GM18507 (cell line): Measurements from ENCODE around the gene INF2.
"Not testable (repeated sequence)": the region's sequence is repeated elsewhere in the genome, so short reads cannot be mapped to it uniquely, and the experiment has no call there.

Source experiments
- DNase-seq: peaks from one replicate; pipeline ENCODE4 v3.0.0; 2011; ENCODE audit warnings: low read depth; ENCODE audit not compliant: insufficient read length; ENCODE audit errors: extremely low spot score
- FAIRE-seq: peaks from 2 replicates; lab custom pipeline; 2011; peaks lifted over from hg19 to GRCh38; lab: Jason Lieb, UNC

INF2 gene

DNA sequence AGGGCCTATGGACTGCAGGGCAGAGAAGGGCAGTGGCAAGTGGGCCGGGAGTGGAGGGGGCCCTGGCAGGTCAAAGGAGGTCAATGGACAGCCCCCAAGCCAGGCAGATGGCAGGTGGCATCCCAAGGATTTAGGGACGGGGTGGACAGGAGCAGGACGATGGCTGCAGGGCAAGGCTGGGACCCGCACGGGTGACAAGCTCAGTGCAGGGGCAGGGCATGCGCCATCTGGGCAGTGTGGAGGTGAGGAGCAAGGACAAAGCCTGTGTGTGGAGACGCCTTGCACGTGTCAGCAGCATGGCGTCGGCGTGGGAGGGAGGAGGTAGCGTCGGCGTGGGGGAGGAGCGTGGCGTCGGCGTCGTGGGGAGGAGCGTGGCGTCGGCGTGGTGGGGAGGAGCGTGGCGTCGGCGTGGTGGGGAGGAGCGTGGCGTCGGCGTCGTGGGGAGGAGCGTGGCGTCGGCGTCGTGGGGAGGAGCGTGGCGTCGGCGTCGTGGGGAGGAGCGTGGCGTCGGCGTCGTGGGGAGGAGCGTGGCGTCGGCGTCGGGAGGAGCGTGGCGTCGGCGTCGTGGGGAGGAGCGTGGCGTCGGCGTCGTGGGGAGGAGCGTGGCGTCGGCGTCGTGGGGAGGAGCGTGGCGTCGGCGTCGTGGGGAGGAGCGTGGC, 39.9 kb downstream of the INF2 start:
- not testable (repeated sequence) for DNase-seq, FAIRE-seq

DNA sequence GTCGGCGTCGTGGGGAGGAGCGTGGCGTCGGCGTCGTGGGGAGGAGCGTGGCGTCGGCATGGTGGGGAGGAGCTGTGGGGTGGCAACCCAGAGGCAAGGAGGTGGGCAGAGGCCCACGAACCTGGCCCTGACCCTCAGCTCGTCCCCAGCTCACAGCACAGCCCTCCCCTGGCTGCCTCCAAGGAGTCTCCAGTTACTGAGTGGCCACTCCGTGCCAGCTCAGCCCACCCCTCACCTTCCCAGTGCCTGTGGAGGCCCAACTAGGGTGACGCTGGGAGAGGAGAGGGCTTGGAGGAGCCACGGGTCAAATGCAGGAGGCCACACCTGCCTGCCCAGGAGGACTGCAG, 40.4 kb downstream of the INF2 start:
- no peak for DNase-seq
- FAIRE-seq: no peak

DNA sequence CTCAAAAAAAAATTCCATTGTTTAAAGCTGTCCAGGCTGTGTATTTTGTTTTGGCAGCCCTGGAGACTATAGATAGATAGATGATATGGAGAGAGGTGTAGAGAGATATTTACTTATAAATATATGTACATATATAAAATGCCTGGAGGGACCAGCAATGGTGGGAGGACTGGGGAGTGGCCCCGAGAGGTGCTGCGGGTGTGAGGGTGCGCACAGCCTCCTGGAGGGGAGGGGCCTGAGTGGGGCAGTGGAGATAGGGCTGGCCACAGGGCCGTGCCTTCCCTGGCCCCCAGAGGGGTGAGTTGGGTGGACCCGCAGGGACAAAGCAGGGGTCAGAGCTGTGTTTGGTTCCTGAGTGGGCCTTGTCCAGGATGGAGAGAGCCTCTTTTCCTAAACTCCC, 41.1 kb downstream of the INF2 start:
- no peak for FAIRE-seq
- DNase-seq: no peak

DNA sequence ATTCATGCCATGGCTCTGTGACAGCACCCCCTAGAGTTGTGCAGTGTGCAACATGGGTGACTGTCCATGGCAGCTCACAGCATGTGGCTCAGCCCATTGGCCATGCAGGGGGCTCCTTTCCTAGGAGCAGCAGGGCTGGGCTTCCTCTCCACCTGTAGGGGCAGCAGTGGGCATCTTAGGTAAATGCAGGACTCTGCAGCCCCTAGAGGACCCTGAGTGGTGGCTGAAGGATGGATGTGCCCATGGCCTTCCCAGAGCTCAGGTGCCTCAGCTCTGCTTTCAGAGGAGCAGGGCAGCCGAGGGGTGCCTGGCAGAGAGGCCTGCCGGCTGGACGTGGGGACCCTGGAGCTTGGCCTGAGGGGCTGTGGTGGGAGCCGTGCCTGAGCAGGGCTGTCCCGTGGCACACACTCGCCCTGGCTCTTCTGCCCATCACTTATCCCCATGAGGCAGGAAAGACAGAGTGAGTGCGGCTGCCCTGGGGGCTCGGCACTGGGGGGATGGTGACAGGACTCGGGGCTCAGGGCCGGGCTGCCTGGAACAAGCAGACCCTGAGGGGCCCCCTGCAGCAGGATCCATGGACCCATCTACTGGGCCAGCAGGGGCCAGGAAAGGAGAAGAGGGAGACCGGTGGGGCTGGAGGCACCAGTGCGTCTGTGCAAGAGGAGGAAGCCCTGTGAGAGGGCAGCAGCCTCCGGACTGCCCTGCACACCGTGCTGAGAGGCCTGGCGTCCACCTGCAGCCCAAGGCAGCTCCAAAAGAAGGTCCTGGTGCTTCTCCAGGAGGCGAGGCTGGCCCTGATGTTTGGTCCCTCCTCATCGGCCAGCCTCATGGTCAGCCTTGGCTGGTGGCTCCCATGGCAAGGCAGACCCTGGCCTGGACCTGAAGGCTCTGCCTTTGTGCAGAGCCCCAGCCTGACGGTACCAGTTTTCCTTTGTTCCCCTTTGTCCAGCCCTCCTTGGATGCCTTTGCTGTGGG, 42.2 kb downstream of the INF2 start:
- no peak for DNase-seq
- no peak for FAIRE-seq

DNA sequence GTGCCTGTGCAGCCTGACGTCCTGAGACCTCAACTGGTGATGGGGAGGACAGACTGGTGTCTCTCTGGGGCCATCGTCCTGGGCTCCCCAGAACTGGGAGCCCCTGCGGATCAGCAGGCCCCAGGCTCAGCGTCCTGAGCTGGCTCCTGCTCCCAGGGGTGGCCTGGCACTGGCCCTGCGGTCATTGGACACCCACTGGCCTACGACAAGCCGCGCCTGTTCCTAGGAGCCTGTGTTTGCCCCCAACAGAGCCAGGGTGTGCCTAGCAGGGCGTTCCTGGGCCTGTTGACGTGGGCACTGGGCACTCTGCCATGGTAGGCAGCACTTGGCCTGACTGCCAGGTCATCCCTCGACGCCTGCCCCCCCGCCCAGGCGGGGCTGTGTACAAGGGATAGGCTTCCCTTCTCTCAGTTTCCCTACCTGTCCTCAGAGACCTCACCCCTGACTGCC, 43.0 kb downstream of the INF2 start:
- FAIRE-seq (no peak), DNase-seq (no peak)

DNA sequence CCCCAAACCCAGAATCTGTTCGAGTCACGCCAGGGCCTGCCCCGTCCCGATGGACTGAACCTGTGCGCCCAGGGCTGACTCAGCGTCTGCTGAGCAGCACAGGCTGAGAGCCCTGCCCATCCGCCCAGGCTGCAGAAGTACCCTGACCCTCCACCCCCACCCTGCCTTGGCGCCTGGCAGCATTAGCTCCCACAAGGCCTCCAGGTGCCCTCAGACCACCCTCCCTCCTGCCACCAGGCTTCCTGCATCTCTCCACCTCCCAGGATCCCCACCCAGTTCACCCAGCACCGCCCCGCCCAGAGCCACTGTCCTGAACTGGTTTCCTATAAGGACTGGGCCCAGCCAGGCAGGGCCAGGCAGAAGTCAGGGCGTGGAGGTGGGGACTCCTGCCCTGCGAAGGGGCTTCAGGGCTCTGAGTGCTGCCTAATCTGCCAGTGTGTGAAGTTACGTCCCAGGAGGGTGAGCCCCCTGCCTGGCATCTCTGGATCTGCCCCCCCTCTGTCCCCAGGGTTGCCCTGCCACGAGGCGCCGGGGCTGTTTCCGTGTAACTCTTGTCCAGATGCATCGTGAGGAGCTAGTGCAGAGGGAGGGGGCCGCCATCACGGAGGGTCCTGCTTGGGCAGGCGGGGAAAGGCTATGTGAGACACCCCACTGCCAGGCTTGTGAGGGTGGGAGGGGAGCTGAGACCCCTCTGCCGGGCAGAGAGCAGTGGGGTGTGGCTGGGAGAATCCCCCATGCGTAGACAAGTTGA, 43.7 kb downstream of the INF2 start:
- no peak for DNase-seq

DNA sequence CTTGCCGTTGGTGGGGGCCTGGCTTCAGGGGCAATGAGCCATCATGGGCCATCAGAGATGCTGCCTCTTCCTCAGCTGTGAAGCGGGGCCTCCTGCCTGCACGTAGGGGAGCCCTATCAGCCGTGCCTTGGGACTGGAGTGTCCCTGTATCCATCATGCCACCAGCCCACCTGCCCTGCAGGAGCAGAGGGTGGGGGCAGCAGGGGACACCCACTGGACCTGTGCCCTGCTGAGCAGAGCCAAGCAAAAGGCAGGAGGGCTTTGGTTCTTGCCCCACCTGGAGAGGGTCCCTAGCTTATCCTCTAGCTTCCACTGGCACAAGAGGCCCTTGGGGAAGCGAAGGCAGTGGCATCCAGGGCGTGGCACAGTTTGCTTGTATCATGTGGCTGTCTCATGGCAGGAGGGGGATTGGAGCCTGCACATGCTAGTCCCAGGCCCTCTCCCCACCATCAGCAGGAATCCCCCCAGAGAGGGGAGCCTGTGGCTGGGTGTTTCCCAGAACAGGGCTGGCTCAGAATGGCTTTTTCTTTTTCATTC, 44.7 kb downstream of the INF2 start:
- DNase-seq: no peak
- no peak for FAIRE-seq

More for the DNA sequence above, 43.7 kb downstream of the INF2 start:
- no peak for FAIRE-seq

DNA sequence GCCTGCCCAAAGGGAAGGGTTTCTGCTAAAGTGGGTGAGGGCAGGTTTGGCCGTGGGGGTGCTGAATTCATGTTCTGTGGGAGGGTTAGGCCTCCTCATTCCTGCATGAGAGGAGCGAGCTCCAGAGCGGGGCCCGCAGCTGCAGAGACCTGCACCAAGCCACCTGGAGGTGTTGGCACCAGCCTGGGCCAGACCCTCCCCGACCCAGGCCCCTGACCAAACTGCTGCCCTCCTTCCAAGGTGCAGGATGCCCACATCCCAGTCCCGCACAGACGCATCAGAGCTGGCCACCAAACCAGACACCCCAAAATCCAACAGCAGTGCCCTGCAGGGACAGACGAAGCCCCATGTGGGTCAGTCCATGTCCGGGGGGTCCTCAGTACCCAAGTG, 45.2 kb downstream of the INF2 start:
- FAIRE-seq (no peak), DNase-seq (no peak)

DNA sequence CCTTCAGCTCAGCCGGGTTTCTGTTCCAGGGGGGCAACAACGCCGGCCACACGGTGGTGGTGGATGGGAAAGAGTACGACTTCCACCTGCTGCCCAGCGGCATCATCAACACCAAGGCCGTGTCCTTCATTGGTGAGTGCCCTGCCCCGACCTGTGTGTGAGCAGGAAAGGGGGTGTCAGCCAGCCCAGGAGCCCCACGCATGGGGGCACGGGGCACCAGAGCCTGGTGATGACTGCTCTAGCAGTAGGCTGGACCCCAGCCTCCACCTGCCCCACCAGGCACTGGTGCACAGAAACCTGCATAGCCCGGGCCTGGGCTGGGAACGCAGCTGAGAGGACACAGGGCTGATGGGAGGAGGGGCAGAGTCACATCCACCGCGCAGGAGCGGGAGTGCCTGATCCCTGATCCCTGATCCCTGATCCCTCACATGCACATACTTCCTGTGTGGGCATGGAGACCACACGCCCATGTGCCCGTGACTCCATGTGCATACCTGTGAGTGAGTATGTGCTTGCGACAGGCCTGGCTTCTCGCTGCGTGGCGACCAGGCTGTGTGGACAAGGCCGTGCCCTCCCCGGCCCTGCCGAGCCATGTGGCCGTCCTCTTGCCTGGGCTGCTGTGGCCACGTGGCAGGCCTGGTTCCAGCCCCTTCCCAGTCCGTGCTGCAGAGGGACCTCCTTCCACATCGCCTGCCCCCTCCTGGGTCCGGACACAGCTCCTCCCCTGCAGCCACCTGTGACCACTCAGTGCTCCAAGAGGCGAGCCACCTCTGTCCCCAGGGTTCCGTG, 45.8 kb downstream of the INF2 start:
- no peak for FAIRE-seq
- DNase-seq: no peak

DNA sequence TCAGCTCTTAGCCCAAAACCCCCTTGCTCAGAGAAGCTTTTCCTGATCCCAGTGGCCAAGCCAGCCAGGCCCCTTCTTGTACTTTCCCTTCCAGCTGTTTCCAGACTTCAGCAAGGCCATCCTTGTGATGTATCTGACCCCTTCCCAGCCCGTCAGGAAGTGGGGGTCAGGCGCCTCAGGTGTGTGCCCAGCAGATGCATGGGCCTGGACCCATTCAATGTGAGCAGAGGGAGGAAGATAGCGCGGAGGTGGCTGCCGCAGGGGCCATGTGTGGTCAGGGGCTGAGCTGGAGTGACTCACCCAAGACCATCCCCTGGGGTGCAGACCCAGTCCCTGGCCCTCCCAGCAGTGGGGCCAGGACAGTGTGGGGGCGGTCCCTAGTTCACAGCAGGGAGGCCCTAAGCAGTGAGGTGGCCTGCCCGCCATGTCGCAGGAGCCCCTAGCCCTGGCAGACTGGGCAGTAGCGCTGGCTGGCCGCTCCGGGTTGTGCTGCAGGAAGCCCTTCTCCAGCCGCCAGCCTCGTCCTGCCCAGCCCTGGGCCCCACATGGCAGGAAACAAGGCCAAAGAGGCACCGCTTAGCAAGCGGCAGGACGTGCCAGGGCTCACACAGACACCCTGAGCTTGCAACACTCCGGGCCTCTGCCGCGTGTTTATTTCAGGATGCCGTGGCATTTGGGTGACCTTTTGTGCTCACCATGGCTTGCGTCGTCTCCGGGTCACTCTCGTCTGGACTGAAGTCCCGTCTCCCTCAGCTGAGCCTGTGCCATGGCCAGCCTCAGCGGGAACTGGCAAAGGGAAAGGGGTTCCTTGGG, 46.6 kb downstream of the INF2 start:
- FAIRE-seq (no peak), DNase-seq (no peak)

DNA sequence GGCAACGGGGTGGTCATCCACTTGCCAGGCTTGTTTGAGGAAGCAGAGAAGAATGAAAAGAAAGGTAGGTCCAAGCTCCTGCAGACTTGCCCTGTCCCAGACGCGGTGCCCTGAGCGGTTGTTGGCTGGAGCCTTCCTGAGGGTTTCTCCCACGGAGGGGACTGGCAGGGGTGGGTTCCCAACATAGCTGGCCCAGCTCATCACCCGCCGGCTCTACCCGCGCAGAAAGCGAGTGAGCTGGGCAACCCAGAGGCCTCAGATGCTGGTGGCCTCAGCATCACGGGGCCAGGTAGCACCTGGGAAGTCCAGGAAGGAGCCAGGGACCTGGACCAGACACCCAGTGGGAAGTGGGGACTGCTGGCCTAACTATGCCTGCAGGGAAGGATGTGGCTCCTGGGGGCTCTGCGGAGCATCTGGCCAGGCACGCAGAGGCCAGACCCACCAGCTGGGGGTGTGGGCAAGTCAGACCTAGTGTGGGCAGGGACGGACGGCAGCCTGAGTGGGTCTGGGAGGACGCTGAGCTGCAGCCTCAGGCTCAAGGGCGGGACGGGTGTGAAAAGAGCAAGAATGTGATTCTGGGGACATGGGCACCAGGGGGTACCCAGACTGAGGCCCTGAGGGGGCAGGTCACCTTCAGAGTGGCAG, 49.1 kb downstream of the INF2 start:
- DNase-seq (no peak), FAIRE-seq (no peak)

DNA sequence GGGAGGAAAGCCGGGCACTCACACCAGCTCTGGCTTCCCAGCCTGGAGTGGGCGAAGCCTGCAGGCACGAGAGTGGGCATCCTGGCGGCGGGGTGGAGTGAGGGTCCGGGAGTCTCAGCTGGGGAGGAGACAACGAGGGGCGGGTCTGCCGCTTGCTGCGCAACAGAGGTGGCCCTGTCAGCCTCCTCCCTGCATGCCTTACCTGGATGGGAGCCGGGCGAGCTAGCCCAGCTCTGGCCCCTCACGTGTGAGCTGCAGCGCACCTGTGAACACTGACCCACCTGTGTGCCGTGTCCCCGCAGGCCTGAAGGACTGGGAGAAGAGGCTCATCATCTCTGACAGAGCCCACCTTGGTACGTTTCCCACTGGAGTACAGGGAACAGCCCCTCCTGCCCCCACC, 49.6 kb downstream of the INF2 start:
- DNase-seq (no peak), FAIRE-seq (no peak)

DNA sequence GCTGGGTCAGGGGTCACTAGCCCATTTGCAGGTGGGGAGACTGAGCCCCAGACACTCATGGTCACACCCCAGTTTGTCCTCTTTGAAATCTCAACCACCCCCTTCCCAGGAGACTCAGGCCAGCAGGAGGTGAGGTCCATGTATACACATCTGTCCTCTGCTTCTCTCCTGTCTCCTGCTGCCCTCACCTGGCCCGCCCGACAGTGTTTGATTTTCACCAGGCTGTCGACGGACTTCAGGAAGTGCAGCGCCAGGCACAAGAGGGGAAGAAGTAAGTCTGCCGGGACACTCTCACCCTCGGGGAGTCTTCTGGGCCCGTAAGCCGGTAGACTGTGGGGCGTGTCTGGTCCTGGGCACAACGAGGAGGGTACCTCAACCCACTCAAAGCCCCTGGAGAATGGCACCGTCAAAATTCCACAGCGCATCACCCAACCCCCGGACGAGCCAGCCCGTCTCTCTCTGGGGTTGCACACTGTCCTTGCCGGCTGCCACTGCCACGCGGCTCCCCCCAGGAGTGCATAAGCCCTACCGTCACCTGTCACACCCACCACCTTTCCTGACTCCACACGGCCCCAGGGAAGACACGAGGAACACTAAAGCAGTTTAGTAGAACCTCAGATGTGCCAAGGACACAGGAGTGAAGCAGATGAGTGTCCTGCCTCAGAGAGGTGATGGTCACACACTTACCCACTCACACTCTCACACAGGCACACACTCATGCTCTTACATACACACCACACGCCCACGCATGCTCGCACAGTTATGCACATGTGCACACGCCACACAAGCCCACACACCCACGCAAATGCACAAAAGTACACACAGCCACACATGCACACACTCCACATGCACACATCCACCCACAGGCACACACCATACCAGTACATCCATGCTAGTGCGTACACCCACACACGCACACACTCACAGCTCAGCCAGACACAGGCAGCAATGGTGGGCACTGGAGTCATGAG, 50.4 kb downstream of the INF2 start:
- no peak for DNase-seq
- no peak for FAIRE-seq

DNA sequence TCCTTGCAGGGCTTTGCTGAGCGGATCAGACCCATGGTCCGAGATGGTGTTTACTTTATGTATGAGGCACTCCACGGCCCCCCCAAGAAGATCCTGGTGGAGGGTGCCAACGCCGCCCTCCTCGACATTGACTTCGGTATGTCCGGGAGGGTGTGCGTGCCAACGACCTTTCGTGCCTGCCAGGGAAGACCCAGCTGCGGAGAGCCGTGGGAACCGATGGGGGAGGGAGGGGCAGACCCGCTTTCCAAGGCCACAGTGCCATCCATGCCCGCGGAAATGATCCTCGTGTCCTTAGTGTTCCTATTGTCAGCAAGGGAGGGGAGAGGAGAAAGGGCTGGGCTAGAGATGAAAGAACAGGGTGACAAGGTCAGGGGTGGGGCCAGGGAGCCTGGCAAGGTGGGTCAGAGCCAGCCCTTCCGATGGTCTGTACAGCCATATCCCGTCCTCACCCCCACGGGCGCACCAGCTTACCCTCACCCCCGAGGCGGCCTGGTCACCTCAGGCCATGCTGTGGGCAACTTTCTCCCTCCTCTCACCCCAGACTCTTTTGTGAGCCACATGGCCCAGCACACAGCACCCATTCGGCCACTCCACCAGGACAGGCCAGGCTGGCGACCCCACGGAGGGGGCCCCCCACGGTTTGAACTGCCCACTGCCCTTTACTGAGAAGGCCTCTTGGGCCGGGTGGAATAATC, 51.8 kb downstream of the INF2 start:
- FAIRE-seq (no peak), DNase-seq (no peak)

DNA sequence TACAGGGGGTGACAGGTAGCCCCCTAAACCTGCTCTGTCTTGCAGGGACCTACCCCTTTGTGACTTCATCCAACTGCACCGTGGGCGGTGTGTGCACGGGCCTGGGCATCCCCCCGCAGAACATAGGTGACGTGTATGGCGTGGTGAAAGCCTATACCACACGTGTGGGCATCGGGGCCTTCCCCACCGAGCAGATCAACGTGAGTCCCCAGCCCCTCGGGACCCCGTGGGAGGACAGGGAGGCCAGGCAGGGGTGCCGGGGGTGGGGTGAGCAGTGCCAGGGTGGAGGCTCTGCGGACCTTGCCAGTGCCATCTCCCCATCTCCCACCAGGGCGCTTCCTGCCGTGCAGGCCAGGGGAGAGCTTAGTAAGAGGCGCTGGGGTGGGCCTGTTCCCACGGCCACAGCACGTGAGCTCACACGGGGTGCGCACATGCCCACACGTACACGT, 52.4 kb downstream of the INF2 start:
- FAIRE-seq: no peak
- DNase-seq: no peak
